Skeletal muscle satellite cell (primary cell): ENCODE data around the gene BLTP1. TPM values are rescaled to one million over a fixed set of nuclear protein-coding genes. Genes with fewer than 3 reads are reported as not detected.
"Not testable (repeated sequence)": the region's sequence is repeated elsewhere in the genome, so short reads cannot be mapped to it uniquely, and the experiment has no call there.

Experiments used
- H3K27me3 ChIP-seq: 2 replicates; pipeline ENCODE4 v1.7.0; 2013; ENCODE audit warnings: low read length; ENCODE audit not compliant: control insufficient read depth, insufficient read depth
- H3K36me3 ChIP-seq: 2 replicates; pipeline ENCODE4 v1.7.0; 2013; ENCODE audit warnings: mild to moderate bottlenecking, control low read depth, low read length; ENCODE audit not compliant: insufficient read depth
- H3K4me1 ChIP-seq: 2 replicates; pipeline ENCODE4 v1.7.0; 2013; ENCODE audit warnings: low read length; ENCODE audit not compliant: control insufficient read depth, insufficient read depth
- H3K4me2 ChIP-seq: 2 replicates; pipeline ENCODE4 v1.7.0; 2013; ENCODE audit warnings: mild to moderate bottlenecking, low read length
- H3K4me3 ChIP-seq: 2 replicates; pipeline ENCODE4 v1.7.0; 2013; ENCODE audit warnings: low read length
- H3K9ac ChIP-seq: 2 replicates; pipeline ENCODE4 v1.7.0; 2013; ENCODE audit warnings: mild to moderate bottlenecking, low read depth, low read length, moderate library complexity
- H3K9me3 ChIP-seq: replicated peaks from 2 replicates; pipeline ENCODE4 v1.7.0; 2013; ENCODE audit warnings: mild to moderate bottlenecking, control low read depth, low read length
- total RNA-seq: library from RNA; depleted of rRNA; stranded (reverse); fragments of >200 nt; gene quantifications from 2 replicates; pipeline ENCODE4 v1.2.3, GENCODE V29; 2012; rRNA removed

BLTP1 gene, protein sequence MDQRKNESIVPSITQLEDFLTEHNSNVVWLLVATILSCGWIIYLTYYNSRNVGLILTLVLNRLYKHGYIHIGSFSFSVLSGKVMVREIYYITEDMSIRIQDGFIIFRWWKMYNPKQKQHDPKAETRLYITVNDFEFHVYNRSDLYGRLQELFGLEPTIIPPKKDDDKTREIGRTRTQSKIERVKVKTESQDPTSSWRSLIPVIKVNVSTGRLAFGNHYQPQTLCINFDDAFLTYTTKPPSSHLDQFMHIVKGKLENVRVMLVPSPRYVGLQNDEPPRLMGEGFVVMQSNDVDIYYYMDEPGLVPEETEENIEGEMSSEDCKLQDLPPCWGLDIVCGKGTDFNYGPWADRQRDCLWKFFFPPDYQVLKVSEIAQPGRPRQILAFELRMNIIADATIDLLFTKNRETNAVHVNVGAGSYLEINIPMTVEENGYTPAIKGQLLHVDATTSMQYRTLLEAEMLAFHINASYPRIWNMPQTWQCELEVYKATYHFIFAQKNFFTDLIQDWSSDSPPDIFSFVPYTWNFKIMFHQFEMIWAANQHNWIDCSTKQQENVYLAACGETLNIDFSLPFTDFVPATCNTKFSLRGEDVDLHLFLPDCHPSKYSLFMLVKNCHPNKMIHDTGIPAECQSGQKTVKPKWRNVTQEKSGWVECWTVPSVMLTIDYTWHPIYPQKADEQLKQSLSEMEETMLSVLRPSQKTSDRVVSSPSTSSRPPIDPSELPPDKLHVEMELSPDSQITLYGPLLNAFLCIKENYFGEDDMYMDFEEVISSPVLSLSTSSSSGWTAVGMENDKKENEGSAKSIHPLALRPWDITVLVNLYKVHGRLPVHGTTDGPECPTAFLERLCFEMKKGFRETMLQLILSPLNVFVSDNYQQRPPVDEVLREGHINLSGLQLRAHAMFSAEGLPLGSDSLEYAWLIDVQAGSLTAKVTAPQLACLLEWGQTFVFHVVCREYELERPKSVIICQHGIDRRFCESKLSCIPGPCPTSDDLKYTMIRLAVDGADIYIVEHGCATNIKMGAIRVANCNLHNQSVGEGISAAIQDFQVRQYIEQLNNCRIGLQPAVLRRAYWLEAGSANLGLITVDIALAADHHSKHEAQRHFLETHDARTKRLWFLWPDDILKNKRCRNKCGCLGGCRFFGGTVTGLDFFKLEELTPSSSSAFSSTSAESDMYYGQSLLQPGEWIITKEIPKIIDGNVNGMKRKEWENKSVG (N-terminal part only)
- 37.1 and 48.7 TPM in 2 replicates for total RNA-seq

DNA sequence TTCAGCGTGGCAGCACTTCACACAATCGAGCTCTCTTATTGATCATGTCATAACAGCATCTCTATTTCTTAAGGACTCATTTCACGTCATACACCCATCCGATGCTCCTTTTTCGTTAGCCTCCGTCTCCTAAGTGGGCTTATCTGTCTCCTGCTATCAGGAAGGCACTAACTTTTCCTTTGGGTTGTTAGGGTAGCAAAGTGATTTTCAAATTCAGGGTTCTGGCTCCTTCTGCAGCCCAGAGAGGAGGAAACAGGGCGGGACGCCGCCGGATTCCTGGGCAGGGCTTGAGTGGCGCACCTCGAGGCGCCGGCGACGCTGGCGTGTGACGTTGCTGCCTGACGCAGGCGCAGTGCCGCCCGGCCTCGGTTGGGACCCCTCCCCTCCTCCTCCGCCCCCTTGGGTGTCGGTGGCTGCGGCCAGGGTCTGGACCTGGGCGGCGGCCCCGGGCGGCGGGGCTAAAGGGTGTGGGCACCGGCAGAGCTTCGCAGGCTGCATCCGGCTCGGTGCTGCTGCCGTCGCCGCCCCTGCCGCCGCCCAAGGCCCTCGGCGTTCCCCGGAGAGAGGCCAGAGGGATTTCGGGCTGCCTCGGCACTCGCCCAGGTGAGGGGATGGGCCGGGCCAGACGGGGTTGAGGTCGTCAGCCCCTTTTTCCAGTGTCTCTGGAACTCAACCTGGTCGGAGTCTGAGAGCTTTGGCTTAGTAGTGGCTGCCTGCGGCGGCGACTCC is at the start of gene BLTP1:
Gene BLTP1, plus strand, starts transcription at position 350 of the 729 bp plus-strand sequence. CDS start 18,317 bp downstream, outside the sequence.
- H3K4me1 ChIP-seq: peaks cover 10% of the 10 kb centered on the region
- peak within 1 kb of the TSS; percentile 82 for H3K4me3 ChIP-seq
- H3K27me3 ChIP-seq: no peaks in the 10 kb centered on the region
- peaks cover 10% of the 10 kb centered on the region for H3K36me3 ChIP-seq
- H3K9me3 ChIP-seq: no peaks in the 10 kb centered on the region
- peak within 1 kb of the TSS; percentile 87 for H3K4me2 ChIP-seq
- H3K9ac ChIP-seq: peak within 1 kb of the TSS; percentile 94

DNA sequence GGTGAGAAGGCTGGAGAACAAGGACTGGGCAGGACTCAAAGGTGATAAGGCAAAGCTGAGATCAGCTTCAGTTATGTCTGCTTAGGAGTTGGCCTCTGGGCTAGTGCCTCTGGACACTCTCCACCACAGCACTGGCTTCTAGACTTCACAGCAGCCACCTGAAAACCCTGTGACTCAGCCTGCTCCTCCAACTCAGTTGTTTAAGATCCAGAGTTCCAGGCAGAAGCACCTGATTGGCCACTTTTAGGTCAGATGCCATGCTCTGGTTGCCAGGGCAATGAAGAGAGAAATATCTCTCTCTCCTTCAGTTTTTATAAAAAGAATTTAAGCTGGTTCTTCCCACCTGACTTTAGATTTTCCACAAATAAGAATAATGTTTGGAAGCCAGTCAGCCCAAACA is 47.9 kb upstream of the BLTP1 start:
- Histone ChIP-seq H3K36me3 (no peaks in the 10 kb centered on the region), H3K9ac (no peak overlapping the region), H3K9me3 (no peaks in the 10 kb centered on the region), H3K4me2 (no peak overlapping the region), H3K4me1 (peaks cover 11% of the 10 kb centered on the region), H3K27me3 (no peaks in the 10 kb centered on the region), H3K4me3 (no peak overlapping the region)

DNA sequence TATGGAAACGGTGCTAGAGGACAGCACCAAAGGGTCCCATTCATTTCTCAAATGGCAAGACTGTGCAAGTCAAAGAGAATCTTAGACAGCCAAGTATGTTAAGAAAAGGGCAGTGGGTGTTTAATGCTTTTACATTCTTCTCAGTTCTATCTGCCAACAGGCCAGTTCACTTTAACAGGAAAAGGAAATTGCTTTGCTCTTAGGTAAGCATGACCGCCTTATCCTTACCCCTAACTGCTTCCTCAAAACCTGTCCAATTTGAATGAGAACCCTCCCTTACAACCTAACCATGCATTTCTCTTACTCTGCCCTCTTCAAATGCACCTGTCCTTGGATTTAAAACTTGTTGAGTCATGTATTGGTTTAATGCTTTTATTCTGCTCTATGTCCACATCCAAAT is 44.5 kb upstream of the BLTP1 start:
- no peaks in the 10 kb centered on the region for H3K4me1 ChIP-seq
- H3K9ac ChIP-seq: no peak overlapping the region
- no peaks in the 10 kb centered on the region for H3K36me3 ChIP-seq
- H3K4me3 ChIP-seq: no peak overlapping the region
- H3K9me3 ChIP-seq: no peaks in the 10 kb centered on the region
- H3K27me3 ChIP-seq: no peaks in the 10 kb centered on the region
- no peak overlapping the region for H3K4me2 ChIP-seq

DNA sequence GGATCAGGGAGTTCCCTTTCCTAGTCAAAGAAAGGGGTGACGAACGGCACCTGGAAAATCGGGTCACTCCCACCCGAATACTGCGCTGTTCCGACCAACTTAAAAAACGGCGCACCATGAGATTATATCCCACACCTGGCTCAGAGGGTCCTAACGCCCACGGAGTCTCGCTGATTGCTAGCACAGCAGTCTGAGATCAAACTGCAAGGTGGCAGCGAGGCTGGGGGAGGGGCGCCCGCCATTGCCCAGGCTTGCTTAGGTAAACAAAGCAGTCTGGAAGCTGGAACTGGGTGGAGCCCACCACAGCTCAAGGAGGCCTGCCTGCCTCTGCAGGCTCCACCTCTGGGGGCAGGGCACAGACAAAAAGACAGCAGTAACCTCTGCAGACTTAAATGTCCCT is 41.8 kb upstream of the BLTP1 start:
- H3K4me1 ChIP-seq: not testable (repeated sequence)

DNA sequence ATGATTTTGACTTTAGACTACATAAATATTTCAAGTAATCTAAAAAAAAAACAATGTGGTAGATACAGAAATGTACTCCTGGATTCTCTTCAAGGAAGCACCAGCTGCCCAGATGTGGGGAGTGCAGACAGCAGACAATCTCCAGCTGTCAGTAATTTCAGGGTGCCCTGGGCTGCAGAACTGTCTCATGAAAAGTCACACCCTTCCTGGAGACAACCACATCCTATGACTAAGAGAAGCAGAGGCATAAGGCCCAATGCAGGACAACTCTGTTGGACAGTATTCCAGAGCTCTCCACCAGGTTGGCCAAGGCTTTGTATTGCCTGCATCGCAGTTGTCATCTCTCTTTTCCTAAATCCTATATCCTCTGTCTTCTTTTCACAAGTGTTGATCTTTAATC is 34.4 kb upstream of the BLTP1 start:
- no peak overlapping the region for H3K4me2 ChIP-seq
- no peaks in the 10 kb centered on the region for H3K27me3 ChIP-seq
- H3K9ac ChIP-seq: no peak overlapping the region
- H3K4me1 ChIP-seq: peaks cover 14% of the 10 kb centered on the region
- H3K36me3 ChIP-seq: no peaks in the 10 kb centered on the region
- no peak overlapping the region for H3K4me3 ChIP-seq
- H3K9me3 ChIP-seq: no peaks in the 10 kb centered on the region

More for the DNA sequence above, 41.8 kb upstream of the BLTP1 start:
- H3K27me3 ChIP-seq, H3K9ac ChIP-seq, H3K4me3 ChIP-seq, H3K9me3 ChIP-seq, H3K4me2 ChIP-seq, H3K36me3 ChIP-seq: not testable (repeated sequence)

DNA sequence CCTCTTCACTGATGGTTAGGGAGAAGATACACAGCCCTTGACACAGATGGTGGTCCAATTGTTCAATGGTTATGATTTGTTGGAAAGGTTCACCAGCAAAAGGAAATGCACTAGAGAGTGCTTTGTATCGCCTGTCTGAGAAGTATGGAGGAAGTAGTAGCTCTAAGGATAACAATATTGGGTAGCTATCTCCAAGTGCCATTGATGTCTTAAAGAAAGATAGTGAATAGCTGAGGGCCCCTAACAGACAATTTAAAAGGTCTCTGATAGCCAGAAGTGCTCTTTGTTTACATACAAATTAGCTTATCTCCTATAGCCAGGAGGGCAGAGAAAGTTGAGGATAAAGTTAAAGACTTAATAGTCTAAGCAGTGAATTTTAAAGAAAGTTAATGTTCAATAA is 33.9 kb upstream of the BLTP1 start:
- no peaks in the 10 kb centered on the region for H3K9me3 ChIP-seq
- no peaks in the 10 kb centered on the region for H3K27me3 ChIP-seq
- H3K9ac ChIP-seq: no peak overlapping the region
- peaks cover 14% of the 10 kb centered on the region for H3K4me1 ChIP-seq
- no peaks in the 10 kb centered on the region for H3K36me3 ChIP-seq
- no peak overlapping the region for H3K4me3 ChIP-seq
- no peak overlapping the region for H3K4me2 ChIP-seq

GRCh38 chr4:122119739-122120138 is 32.4 kb upstream of the BLTP1 start:
- Histone ChIP-seq H3K27me3 (no peaks in the 10 kb centered on the region), H3K9ac (no peak overlapping the region), H3K9me3 (no peaks in the 10 kb centered on the region), H3K4me2 (no peak overlapping the region), H3K36me3 (no peaks in the 10 kb centered on the region), H3K4me3 (no peak overlapping the region), H3K4me1 (peaks cover 14% of the 10 kb centered on the region)

- H3K9me3 ChIP-seq: no peaks in the 10 kb centered on the region
- H3K36me3 ChIP-seq: no peaks in the 10 kb centered on the region
- no peak overlapping the region for H3K4me3 ChIP-seq
- H3K4me1 ChIP-seq: peaks cover 14% of the 10 kb centered on the region
- no peak overlapping the region for H3K4me2 ChIP-seq
- no peaks in the 10 kb centered on the region for H3K27me3 ChIP-seq
- H3K9ac ChIP-seq: no peak overlapping the region
Observed at GRCh38 chr4:122121593-122121992, 30.5 kb upstream of the BLTP1 start.

- Histone ChIP-seq H3K27me3 (no peaks in the 10 kb centered on the region), H3K9ac (no peak overlapping the region)
Observed at GRCh38 chr4:122122083-122122482, 30.0 kb upstream of the BLTP1 start.

DNA sequence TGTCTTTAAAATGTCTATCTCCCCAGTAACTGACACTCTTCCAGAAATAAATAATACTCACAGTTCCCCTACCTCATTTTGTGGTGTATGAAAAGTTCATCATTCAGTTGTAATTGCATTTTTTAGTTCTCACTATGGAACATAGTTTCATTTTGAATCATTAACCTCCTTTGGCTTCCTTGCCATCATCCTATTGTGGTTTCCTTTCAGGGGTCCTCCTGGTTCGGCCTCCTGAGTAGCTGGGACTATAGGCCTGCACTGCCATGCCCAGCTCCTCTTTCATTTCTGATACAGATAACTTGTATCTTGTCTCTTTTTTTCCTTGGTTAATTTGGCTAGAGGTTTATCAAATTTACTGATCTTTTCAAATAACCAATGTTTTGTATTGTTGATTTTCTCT is 23.1 kb upstream of the BLTP1 start:
- Histone ChIP-seq H3K36me3 (no peaks in the 10 kb centered on the region), H3K4me2 (no peak overlapping the region), H3K4me3 (no peak overlapping the region), H3K9ac (no peak overlapping the region), H3K9me3 (no peaks in the 10 kb centered on the region), H3K27me3 (no peaks in the 10 kb centered on the region), H3K4me1 (no peaks in the 10 kb centered on the region)

More at GRCh38 chr4:122122083-122122482, 30.0 kb upstream of the BLTP1 start:
- Histone ChIP-seq H3K4me2 (no peak overlapping the region), H3K4me1 (peaks cover 13% of the 10 kb centered on the region), H3K36me3 (no peaks in the 10 kb centered on the region), H3K9me3 (no peaks in the 10 kb centered on the region), H3K4me3 (no peak overlapping the region)
